ENCODE data around the gene CRYL1. TPM values are rescaled to one million over a fixed set of nuclear protein-coding genes. Genes with fewer than 3 reads are reported as not detected.

CRYL1 gene
- total RNA-seq, 3 donors from 2014 or later: 27.5 to 68.3 (median 29.0) TPM

DNA sequence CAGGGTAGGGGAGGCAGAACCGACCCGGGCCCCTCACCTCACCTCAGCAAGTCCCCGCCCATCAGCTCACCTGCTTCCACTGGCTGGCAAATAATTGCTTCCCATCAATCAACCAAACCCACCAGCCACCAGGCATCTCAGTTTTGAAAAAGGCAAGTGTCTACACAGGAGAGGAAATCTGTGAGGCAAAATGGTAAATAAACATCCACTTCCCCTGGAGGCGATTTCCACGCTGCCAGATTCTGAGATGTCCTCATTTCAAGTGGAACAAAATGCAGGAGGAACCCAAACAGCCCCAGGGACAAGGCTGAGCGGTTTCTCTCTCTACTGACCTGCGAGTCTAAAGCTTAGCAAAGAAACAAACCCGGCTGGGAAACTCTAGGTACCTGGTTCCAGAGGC lies 117.5 kb downstream of the CRYL1 start:
- no peak overlapping the region for H3K4me3 ChIP-seq
- H3K27me3 ChIP-seq: no peaks in the 10 kb centered on the region
- DNase-seq (ENCODE audit: low spot score in 2 of 2): no peak
- no peaks in the 10 kb centered on the region for H3K4me1 ChIP-seq
- H3K9me3 ChIP-seq: no peaks in the 10 kb centered on the region
- TF ChIP-seq POLR2A (IDR thresholded peaks at IDR 0.05) (no peak), POLR2AphosphoS5 (IDR thresholded peaks at IDR 0.05) (no peak)
- TF ChIP-seq, protein P1, sequence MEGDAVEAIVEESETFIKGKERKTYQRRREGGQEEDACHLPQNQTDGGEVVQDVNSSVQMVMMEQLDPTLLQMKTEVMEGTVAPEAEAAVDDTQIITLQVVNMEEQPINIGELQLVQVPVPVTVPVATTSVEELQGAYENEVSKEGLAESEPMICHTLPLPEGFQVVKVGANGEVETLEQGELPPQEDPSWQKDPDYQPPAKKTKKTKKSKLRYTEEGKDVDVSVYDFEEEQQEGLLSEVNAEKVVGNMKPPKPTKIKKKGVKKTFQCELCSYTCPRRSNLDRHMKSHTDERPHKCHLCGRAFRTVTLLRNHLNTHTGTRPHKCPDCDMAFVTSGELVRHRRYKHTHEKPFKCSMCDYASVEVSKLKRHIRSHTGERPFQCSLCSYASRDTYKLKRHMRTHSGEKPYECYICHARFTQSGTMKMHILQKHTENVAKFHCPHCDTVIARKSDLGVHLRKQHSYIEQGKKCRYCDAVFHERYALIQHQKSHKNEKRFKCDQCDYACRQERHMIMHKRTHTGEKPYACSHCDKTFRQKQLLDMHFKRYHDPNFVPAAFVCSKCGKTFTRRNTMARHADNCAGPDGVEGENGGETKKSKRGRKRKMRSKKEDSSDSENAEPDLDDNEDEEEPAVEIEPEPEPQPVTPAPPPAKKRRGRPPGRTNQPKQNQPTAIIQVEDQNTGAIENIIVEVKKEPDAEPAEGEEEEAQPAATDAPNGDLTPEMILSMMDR (IDR thresholded peaks at IDR 0.05): no peak
- intact Hi-C loops (cut with DNase I; ENCODE audit: low total_unique reads): no loop called here
- no peaks in the 10 kb centered on the region for H3K36me3 ChIP-seq
- H3K27ac ChIP-seq: no peak overlapping the region

DNA sequence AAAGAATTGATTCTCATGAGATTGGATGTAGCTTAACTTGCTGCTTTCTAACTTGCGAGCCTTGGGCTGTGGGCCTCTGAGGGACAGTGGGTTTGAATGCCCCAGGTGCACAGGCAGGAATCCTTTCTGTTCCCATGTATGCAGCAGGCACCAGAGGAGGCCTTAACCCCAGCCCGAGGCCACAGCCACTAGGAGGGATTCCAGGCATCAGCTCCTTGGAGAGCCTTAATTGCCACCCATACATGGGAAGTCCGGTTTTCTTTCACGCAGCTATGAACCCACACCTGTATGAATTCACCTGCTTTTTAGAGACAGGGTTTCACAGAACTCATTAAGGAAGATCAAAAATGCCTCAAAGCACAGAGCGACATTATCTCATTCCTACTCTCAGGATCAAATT lies 117.9 kb downstream of the CRYL1 start:
- H3K36me3 ChIP-seq: no peaks in the 10 kb centered on the region
- DNase-seq (ENCODE audit: low spot score in 2 of 2): no peak
- intact Hi-C loops (cut with DNase I; ENCODE audit: low total_unique reads): no loop called here
- no peaks in the 10 kb centered on the region for H3K4me1 ChIP-seq
- H3K4me3 ChIP-seq: no peak overlapping the region
- H3K27me3 ChIP-seq: no peaks in the 10 kb centered on the region
- H3K9me3 ChIP-seq: no peaks in the 10 kb centered on the region
- no peak overlapping the region for H3K27ac ChIP-seq
- TF ChIP-seq, protein P1 (IDR thresholded peaks at IDR 0.05): no peak
- TF ChIP-seq POLR2AphosphoS5 (IDR thresholded peaks at IDR 0.05) (no peak), POLR2A (IDR thresholded peaks at IDR 0.05) (no peak)

DNA sequence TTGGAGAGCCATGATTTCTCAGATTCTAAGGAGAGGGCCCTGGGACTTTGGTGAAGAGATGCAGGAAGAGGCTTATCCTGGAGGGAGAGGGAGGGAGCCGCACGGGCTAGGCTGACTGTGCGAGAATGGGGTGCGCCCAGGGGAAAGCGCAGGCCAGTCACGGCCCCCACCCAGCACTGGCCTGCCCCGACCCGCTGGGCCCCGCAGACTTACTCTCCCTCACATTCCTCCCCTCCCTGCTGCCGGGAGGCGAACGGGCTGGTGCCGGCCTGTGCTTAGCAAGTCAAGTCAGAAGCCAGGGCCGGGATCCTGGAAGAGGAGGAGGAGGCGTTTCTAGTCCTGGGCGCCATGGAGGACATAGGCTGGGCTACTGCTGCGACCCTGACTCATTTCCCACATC lies 120.0 kb downstream of the CRYL1 start:
- H3K9me3 ChIP-seq: no peaks in the 10 kb centered on the region
- H3K36me3 ChIP-seq: no peaks in the 10 kb centered on the region
- no peak for DNase-seq (ENCODE audit: low spot score in 2 of 2)

DNA sequence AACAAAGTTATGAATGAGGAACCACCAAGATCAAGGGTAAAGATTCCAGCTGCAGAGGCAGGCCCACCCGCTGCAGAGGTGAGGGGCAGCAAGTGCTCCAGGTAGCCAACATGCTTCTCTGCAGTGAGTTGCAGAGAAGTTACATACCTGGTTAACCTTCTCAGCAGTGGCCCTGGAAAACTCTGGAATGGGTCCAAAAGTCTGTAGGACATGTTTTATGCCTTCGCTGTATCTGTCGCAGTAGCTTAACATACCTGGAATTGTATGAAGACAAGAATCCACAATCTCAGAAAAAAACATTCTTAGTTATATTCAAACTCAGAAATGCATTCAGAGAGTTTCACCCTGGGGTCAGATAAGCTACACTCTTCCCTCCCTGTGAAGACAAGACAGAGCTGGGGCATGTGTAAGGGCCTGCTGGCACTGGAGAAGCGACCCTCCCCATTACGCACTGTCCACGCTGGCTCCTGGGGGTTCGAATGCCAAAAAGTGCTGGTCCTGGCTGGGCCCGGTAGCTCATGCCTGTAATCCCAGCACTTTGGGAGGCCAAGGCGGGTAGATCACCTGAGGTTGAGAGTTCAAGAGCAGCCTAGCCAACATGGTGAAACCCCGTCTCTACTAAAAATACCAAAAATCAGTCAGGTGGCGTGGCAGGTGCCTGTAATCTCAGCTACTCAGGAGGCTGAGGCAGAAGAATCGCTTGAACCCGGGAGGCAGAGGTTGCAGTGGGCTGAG lies 121.0 kb downstream of the CRYL1 start:
- DNase-seq (ENCODE audit: low spot score in 2 of 2): no peak
- H3K4me3 ChIP-seq: no peak overlapping the region
- intact Hi-C loops (cut with DNase I; ENCODE audit: low total_unique reads): no loop called here
- TF ChIP-seq, protein P1 (IDR thresholded peaks at IDR 0.05): no peak
- TF ChIP-seq POLR2A (IDR thresholded peaks at IDR 0.05) (no peak), POLR2AphosphoS5 (IDR thresholded peaks at IDR 0.05) (no peak)
- no peak overlapping the region for H3K27ac ChIP-seq
- H3K36me3 ChIP-seq: no peaks in the 10 kb centered on the region
- no peaks in the 10 kb centered on the region for H3K9me3 ChIP-seq
- H3K27me3 ChIP-seq: no peaks in the 10 kb centered on the region
- no peaks in the 10 kb centered on the region for H3K4me1 ChIP-seq

More for the DNA sequence above, 120.0 kb downstream of the CRYL1 start:
- no peaks in the 10 kb centered on the region for H3K4me1 ChIP-seq
- H3K27ac ChIP-seq: no peak overlapping the region
- TF ChIP-seq, protein P1 (IDR thresholded peaks at IDR 0.05): no peak
- TF ChIP-seq POLR2AphosphoS5 (IDR thresholded peaks at IDR 0.05): no peak
- TF ChIP-seq POLR2A (IDR thresholded peaks at IDR 0.05): no peak
- intact Hi-C loops (cut with DNase I; ENCODE audit: low total_unique reads): no loop called here
- no peak overlapping the region for H3K4me3 ChIP-seq
- H3K27me3 ChIP-seq: no peaks in the 10 kb centered on the region

DNA sequence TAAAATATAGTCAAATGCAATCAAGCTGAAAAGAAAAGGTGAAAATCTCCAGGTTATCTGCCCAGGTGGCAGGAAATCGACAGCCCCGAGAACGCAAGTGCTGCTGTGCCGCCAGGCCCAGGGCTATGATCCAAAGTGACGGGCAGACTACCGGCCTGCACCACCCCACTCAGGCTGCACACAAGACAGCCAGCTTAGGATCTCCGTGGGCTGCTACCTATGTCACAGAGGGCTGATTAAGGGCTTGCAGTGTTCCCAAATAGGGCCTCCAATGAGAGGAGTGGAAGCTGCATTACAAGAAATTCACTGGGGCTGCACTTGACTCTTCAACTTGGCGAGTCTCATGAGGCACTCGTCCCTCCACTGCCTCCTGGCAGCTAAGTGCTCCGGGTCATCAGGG lies 121.8 kb downstream of the CRYL1 start:
- Histone ChIP-seq H3K4me1 (no peaks in the 10 kb centered on the region), H3K4me3 (no peak overlapping the region), H3K36me3 (no peaks in the 10 kb centered on the region), H3K27me3 (no peaks in the 10 kb centered on the region), H3K9me3 (no peaks in the 10 kb centered on the region), H3K27ac (no peak overlapping the region)
- TF ChIP-seq, protein P1 (IDR thresholded peaks at IDR 0.05): no peak
- TF ChIP-seq POLR2A (IDR thresholded peaks at IDR 0.05) (no peak), POLR2AphosphoS5 (IDR thresholded peaks at IDR 0.05) (no peak)
- DNase-seq (ENCODE audit: low spot score in 2 of 2): no peak
- intact Hi-C loops (cut with DNase I; ENCODE audit: low total_unique reads): no loop called here

All from breast epithelium (tissue), 4 donors.